HCT116 (cell line): Measurements from ENCODE around the gene CUX1. TPM values are rescaled to one million over a fixed set of nuclear protein-coding genes. Genes with fewer than 3 reads are reported as not detected.

Source experiments
- ATAC-seq: fragments of 200-7000 bp; cut with Tn5 transposase; 2 replicates; pipeline ENCODE4 v1.9.1; 2020; ENCODE audit warnings: mild to moderate bottlenecking, moderate library complexity
- BruUV-seq: library from RNA; stranded (reverse); fragments of 400-500 nt; replicated peaks from 2 replicates; lab custom pipeline; 2021; lab: Mats Ljungman, UMichigan
- CTCF ChIA-PET: fragments of 300-600 bp; sonication (Branson Sonifier 250); formaldehyde crosslinking; loops from one replicate; lab custom pipeline; 2021; ENCODE audit warnings: antibody characterized with exemption; lab: Charles Lee
- POLR2A ChIA-PET: fragments of 300-600, 350-600 bp; sonication (Branson Sonifier 250); formaldehyde crosslinking; loops from one replicate; lab custom pipeline; 2021; ENCODE audit warnings: antibody characterized with exemption; lab: Charles Lee
- RAD21 ChIA-PET, 2 experiments: fragments of 300-600 bp; sonication (Branson Sonifier 250); formaldehyde crosslinking; loops; one replicate each; lab custom pipeline; 2023; ENCODE audit warnings: low total read pairs in 2 of 2; ENCODE audit not compliant: uncharacterized antibody in 2 of 2, unreplicated experiment in 2 of 2, low non-redundant PET in 1 of 2; lab: Charles Lee
- DNase-seq: peaks from one replicate; pipeline ENCODE4 v3.0.0-alpha.2; 2010; ENCODE audit warnings: low read depth, low spot score
- H2AFZ ChIP-seq: fragments of 200-600 bp; shearing (Covaris generic), sonication (generic); 2 replicates; pipeline ENCODE4 v1.6.1; 2017; ENCODE audit warnings: low read depth, mixed run types, mixed read lengths, antibody characterized with exemption, low read length; ENCODE audit not compliant: poor library complexity, severe bottlenecking
- H3K27ac ChIP-seq: 2 replicates; pipeline ENCODE4 v1.5.1; 2012; ENCODE audit warnings: low read depth, low read length
- H3K27me3 ChIP-seq: fragments of 200-600 bp; sonication (generic); 2 replicates; pipeline ENCODE4 v1.6.1; 2016; ENCODE audit warnings: mixed run types, low read length, mixed read lengths; ENCODE audit not compliant: insufficient read depth
- H3K36me3 ChIP-seq, 2 experiments: fragments of 200-500 bp in 1 of 2; fragments of 200-600 bp in 1 of 2; sonication (Bioruptor generic) in 1 of 2; sonication (generic) in 1 of 2; 2 replicates each; pipeline versions ENCODE4 v1.5.1 to v1.6.1; 2014 to 2016; ENCODE audit warnings: low read length in 2 of 2, inconsistent platforms in 1 of 2, mixed read lengths in 1 of 2, mixed run types in 1 of 2; ENCODE audit not compliant: insufficient read depth in 2 of 2, control insufficient read depth in 1 of 2
- H3K4me1 ChIP-seq, 2 experiments: fragments of 200-600 bp in 1 of 2; sonication (generic) in 1 of 2; 2 replicates each; pipeline versions ENCODE4 v1.5.1 to v1.6.1; 2012 to 2017; ENCODE audit warnings: low read length in 2 of 2, inconsistent platforms in 1 of 2, mild to moderate bottlenecking in 1 of 2, mixed read lengths in 1 of 2, mixed run types in 1 of 2, moderate library complexity in 1 of 2; ENCODE audit not compliant: insufficient read depth in 2 of 2, control insufficient read depth in 1 of 2
- H3K4me2 ChIP-seq: fragments of 200-600 bp; sonication (generic); 2 replicates; pipeline ENCODE4 v1.6.1; 2017; ENCODE audit warnings: mixed run types, low read length, mixed read lengths
- H3K4me3 ChIP-seq, 2 experiments: fragments of 200-600 bp in 1 of 2; sonication (generic) in 1 of 2; replicated peaks in 1 of 2; 2 replicates each; pipeline ENCODE4 v1.5.1; 2011 to 2016; ENCODE audit warnings: low read length in 2 of 2, control low read depth in 1 of 2, low read depth in 1 of 2, mild to moderate bottlenecking in 1 of 2, mixed read lengths in 1 of 2, mixed run types in 1 of 2
- H3K79me2 ChIP-seq: fragments of 200-600 bp; sonication (generic); 2 replicates; pipeline ENCODE4 v1.6.1; 2017; ENCODE audit warnings: mild to moderate bottlenecking, mixed run types, low read length, moderate library complexity, mixed read lengths; ENCODE audit not compliant: insufficient read depth
- H3K9ac ChIP-seq: fragments of 200-600 bp; sonication (generic); 2 replicates; pipeline ENCODE4 v1.6.1; 2016; ENCODE audit warnings: low read length, mixed read lengths
- H3K9me2 ChIP-seq: fragments of 200-600 bp; sonication (generic), shearing (Covaris generic); 2 replicates; pipeline ENCODE4 v1.6.1; 2017; ENCODE audit warnings: mixed run types, mild to moderate bottlenecking, moderate library complexity; ENCODE audit not compliant: insufficient read depth
- H3K9me3 ChIP-seq, 2 experiments: fragments of 200-500 bp in 1 of 2; fragments of 200-600 bp in 1 of 2; sonication (Bioruptor generic) in 1 of 2; sonication (generic) in 1 of 2; 2 replicates each; pipeline ENCODE4 v1.6.1; 2014 to 2017; ENCODE audit warnings: low read length in 2 of 2, mixed read lengths in 2 of 2, inconsistent platforms in 1 of 2, low read depth in 1 of 2, mild to moderate bottlenecking in 1 of 2, mixed run types in 1 of 2, moderate library complexity in 1 of 2; ENCODE audit not compliant: control insufficient read depth in 1 of 2, insufficient read depth in 1 of 2
- H4K20me1 ChIP-seq: fragments of 200-600 bp; sonication (generic), shearing (Covaris generic); 2 replicates; pipeline ENCODE4 v1.6.1; 2017; ENCODE audit warnings: mixed run types, mild to moderate bottlenecking, moderate library complexity; ENCODE audit not compliant: insufficient read depth
- EGR1 ChIP-seq: IDR thresholded peaks from 2 replicates; pipeline ENCODE4 v1.6.1; 2012; ENCODE audit warnings: low read depth
- EZH2phosphoT487 ChIP-seq: fragments of 200-600 bp; IDR thresholded peaks from 2 replicates; pipeline ENCODE4 v1.6.1; 2018; ENCODE audit warnings: antibody characterized with exemption, borderline replicate concordance
- FOSL1 ChIP-seq: IDR thresholded peaks from 2 replicates; pipeline ENCODE4 v1.6.1; 2012; ENCODE audit warnings: low read depth
- JUND ChIP-seq: IDR thresholded peaks from 2 replicates; pipeline ENCODE4 v1.6.1; 2012
- POLR2A ChIP-seq: IDR thresholded peaks from 2 replicates; pipeline ENCODE4 v1.7.0; 2011; ENCODE audit warnings: borderline replicate concordance; ENCODE audit not compliant: insufficient read depth, insufficient read length; ENCODE audit errors: extremely low read depth
- RAD21 ChIP-seq: IDR thresholded peaks from 2 replicates; pipeline ENCODE4 v1.6.1; 2012; ENCODE audit warnings: low read depth, mild to moderate bottlenecking
- SIN3A ChIP-seq: IDR thresholded peaks from 2 replicates; pipeline ENCODE4 v1.6.1; 2012; ENCODE audit warnings: low read depth
- SP1 ChIP-seq: IDR thresholded peaks from 2 replicates; pipeline ENCODE4 v1.6.1; 2012; ENCODE audit warnings: low read depth
- TCF7L2 ChIP-seq: IDR thresholded peaks from 2 replicates; pipeline ENCODE4 v1.7.0; 2011; ENCODE audit warnings: borderline replicate concordance, inconsistent platforms; ENCODE audit not compliant: insufficient read depth, insufficient read length; ENCODE audit errors: extremely low read depth
- YY1 ChIP-seq: IDR thresholded peaks from 2 replicates; pipeline ENCODE4 v1.6.1; 2011; ENCODE audit warnings: low read length, low read depth, moderate library complexity, mild to moderate bottlenecking; ENCODE audit not compliant: insufficient replicate concordance; ENCODE audit errors: extremely low read depth
- ZBTB33 ChIP-seq: IDR thresholded peaks from 2 replicates; pipeline ENCODE4 v1.6.1; 2011; ENCODE audit warnings: mild to moderate bottlenecking, low read length, moderate library complexity; ENCODE audit not compliant: insufficient replicate concordance; ENCODE audit errors: extremely low read depth
- ZNF274 ChIP-seq: fragments of 200-500 bp; sonication (Bioruptor generic); IDR thresholded peaks from 2 replicates; pipeline ENCODE4 v1.6.1; 2014; ENCODE audit warnings: mild to moderate bottlenecking, low read depth, low read length, inconsistent platforms
- intact Hi-C: fragments of 100-400 bp; cut with micrococcal nuclease; formaldehyde crosslinking; loops from 2 replicates; pipeline ENCODE4 v1.10.0; 2022
- total RNA-seq: library from RNA; stranded (reverse); gene quantifications from one replicate; pipeline ENCODE4 v1.2.1, GENCODE V29; 2021; ENCODE audit not compliant: unreplicated experiment
- TF ChIP-seq, protein P1 (sequence below), 3 experiments: fragments of 200-600 bp in 1 of 3; sonication (generic) in 1 of 3; IDR thresholded peaks in 2 of 3; conservative IDR thresholded peaks in 1 of 3; 2 replicates each; pipeline ENCODE4 v1.5.1; 2012 to 2017; ENCODE audit warnings: low read depth in 2 of 3, low read length in 2 of 3, antibody characterized with exemption in 1 of 3, borderline replicate concordance in 1 of 3, control low read depth in 1 of 3, mild to moderate bottlenecking in 1 of 3, mixed read lengths in 1 of 3, mixed run types in 1 of 3, moderate library complexity in 1 of 3; ENCODE audit not compliant: insufficient read depth in 1 of 3

Gene CUX1
- total RNA-seq, 1 experiment from 2014 or later, result 68.9 TPM

GRCh38 chr7:102095321-102096011 lies 278.0 kb downstream of the CUX1 start:
- H4K20me1 ChIP-seq, result no peaks in the 10 kb centered on the region
- H3K27ac ChIP-seq, result peak overlapping the region; percentile 99
- peak overlapping the region; percentile 64 for H3K9ac ChIP-seq
- ATAC-seq, result no peak
- peak overlapping the region; percentile 71 for H3K4me2 ChIP-seq
- no peaks in the 10 kb centered on the region for H3K36me3 ChIP-seq
- ChIA-PET RAD21 (no interaction called here), POLR2A (no interaction called here), CTCF (no interaction called here)
- TF ChIP-seq ZBTB33, result no peak
- TF ChIP-seq SP1, result no peak
- no peak for TF ChIP-seq FOSL1
- no peak for TF ChIP-seq JUND
- no peak for DNase-seq
- H3K9me2 ChIP-seq, result no peaks in the 10 kb centered on the region
- H3K9me3 ChIP-seq, result no peaks in the 10 kb centered on the region
- peaks cover 64 to 84% of the 10 kb centered on the region in 2 experiments for H3K4me1 ChIP-seq
- H2AFZ ChIP-seq, result no peak overlapping the region
- H3K79me2 ChIP-seq, result no peaks in the 10 kb centered on the region
- no peak overlapping the region for H3K4me3 ChIP-seq
- intact Hi-C loops, result no loop called here
- no peaks in the 10 kb centered on the region for H3K27me3 ChIP-seq
- no TSS peak for BruUV-seq

DNA sequence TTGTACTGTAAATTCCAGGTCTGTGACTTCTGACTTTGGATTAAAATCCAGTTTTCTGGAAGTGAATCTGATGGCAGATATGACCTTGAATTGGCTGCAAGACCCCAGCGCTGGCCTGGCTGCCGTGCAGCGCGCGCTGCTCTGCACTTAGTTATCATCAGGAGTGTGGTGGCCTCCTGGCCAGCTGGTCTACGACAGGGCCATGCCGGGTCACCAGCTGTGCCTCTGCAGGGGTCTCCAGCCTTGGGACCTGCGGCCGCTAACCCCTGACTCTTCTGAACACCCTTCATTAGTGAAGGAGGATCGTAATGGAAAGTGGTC lies 278.5 kb downstream of the CUX1 start:
- H3K79me2 ChIP-seq, result no peaks in the 10 kb centered on the region
- no peaks in the 10 kb centered on the region for H3K27me3 ChIP-seq
- ATAC-seq (no peak), DNase-seq (no peak)
- no peaks in the 10 kb centered on the region for H3K36me3 ChIP-seq
- intact Hi-C loops, result no loop called here
- ChIA-PET CTCF (no interaction called here), RAD21 (no interaction called here), POLR2A (no interaction called here)
- no peaks in the 10 kb centered on the region for H3K9me3 ChIP-seq
- H4K20me1 ChIP-seq, result no peaks in the 10 kb centered on the region
- H3K4me2 ChIP-seq, result peak overlapping the region; percentile 71
- no peak overlapping the region for H2AFZ ChIP-seq
- no peaks in the 10 kb centered on the region for H3K9me2 ChIP-seq
- H3K4me1 ChIP-seq, result peaks cover 69 to 89% of the 10 kb centered on the region in 2 experiments
- BruUV-seq, result no TSS peak
- no peak overlapping the region for H3K4me3 ChIP-seq
- H3K27ac ChIP-seq, result peak overlapping the region; percentile 99
- TF ChIP-seq ZBTB33 (no peak), SIN3A (no peak), YY1 (no peak), RAD21 (no peak), JUND (no peak), TCF7L2 (no peak), EZH2phosphoT487 (no peak), POLR2A (no peak), EGR1 (no peak), ZNF274 (no peak)
- TF ChIP-seq, protein P1, sequence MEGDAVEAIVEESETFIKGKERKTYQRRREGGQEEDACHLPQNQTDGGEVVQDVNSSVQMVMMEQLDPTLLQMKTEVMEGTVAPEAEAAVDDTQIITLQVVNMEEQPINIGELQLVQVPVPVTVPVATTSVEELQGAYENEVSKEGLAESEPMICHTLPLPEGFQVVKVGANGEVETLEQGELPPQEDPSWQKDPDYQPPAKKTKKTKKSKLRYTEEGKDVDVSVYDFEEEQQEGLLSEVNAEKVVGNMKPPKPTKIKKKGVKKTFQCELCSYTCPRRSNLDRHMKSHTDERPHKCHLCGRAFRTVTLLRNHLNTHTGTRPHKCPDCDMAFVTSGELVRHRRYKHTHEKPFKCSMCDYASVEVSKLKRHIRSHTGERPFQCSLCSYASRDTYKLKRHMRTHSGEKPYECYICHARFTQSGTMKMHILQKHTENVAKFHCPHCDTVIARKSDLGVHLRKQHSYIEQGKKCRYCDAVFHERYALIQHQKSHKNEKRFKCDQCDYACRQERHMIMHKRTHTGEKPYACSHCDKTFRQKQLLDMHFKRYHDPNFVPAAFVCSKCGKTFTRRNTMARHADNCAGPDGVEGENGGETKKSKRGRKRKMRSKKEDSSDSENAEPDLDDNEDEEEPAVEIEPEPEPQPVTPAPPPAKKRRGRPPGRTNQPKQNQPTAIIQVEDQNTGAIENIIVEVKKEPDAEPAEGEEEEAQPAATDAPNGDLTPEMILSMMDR (IDR thresholded peaks at IDR 0.05 in 2 of 3, conservative IDR thresholded peaks at IDR 0.05 in 1 of 3; ENCODE audit: borderline replicate concordance in 1 of 3, insufficient read depth in 1 of 3, low read depth in 2 of 3, low read length in 2 of 3), result no peak
- TF ChIP-seq, all 23 proteins: peak for 0
- H3K9ac ChIP-seq, result peak overlapping the region; percentile 64
